H1 (cell line): ENCODE data around the gene KCNC3. TPM values are rescaled to one million over a fixed set of nuclear protein-coding genes. Genes with fewer than 3 reads are reported as not detected.

Experiments
- CTCF ChIA-PET: fragments of 300-600 bp; sonication (Branson Sonifier 250); formaldehyde crosslinking; loops from one replicate; lab custom pipeline; 2021; ENCODE audit not compliant: partially characterized antibody; lab: Charles Lee
- POLR2A ChIA-PET: fragments of 300-600 bp; sonication (Branson Sonifier 250); formaldehyde crosslinking; loops from one replicate; lab custom pipeline; 2021; ENCODE audit warnings: inconsistent platforms; ENCODE audit not compliant: partially characterized antibody; lab: Charles Lee
- DNase-seq, 2 experiments: peaks; one replicate each; pipeline versions ENCODE4 v3.0.0 to v3.0.0-alpha.2; 2010 to 2022; ENCODE audit warnings: low spot score in 2 of 2, low read depth in 1 of 2, mixed read lengths in 1 of 2
- FAIRE-seq: peaks from 2 replicates; lab custom pipeline; 2011; peaks lifted over from hg19 to GRCh38; lab: Jason Lieb, UNC
- H2AFZ ChIP-seq: 2 replicates; pipeline ENCODE4 v1.8.1; 2012; ENCODE audit warnings: low read length, inconsistent platforms
- H2AK5ac ChIP-seq: 2 replicates; pipeline ENCODE4 v1.6.1; 2013; ENCODE audit warnings: low read depth, low read length
- H2BK120ac ChIP-seq: replicated peaks from 2 replicates; pipeline ENCODE3; 2013; ENCODE audit warnings: low read depth, low read length, inconsistent platforms
- H2BK12ac ChIP-seq: 2 replicates; pipeline ENCODE4 v1.6.1; 2013; ENCODE audit warnings: low read depth, low read length
- H2BK15ac ChIP-seq: 2 replicates; pipeline ENCODE4 v1.6.1; 2013; ENCODE audit warnings: low read length
- H2BK20ac ChIP-seq: 2 replicates; pipeline ENCODE4 v1.6.1; 2013; ENCODE audit warnings: low read length
- H2BK5ac ChIP-seq: 2 replicates; pipeline ENCODE4 v1.6.1; 2013; ENCODE audit warnings: low read depth, low read length
- H3K14ac ChIP-seq: 2 replicates; pipeline ENCODE4 v1.6.1; 2013; ENCODE audit warnings: inconsistent platforms; ENCODE audit not compliant: insufficient read length
- H3K18ac ChIP-seq: 2 replicates; pipeline ENCODE4 v1.6.1; 2013; ENCODE audit warnings: low read length; ENCODE audit errors: extremely low read depth
- H3K23ac ChIP-seq: 2 replicates; pipeline ENCODE4 v1.6.1; 2013; ENCODE audit warnings: inconsistent platforms; ENCODE audit not compliant: insufficient read length
- H3K23me2 ChIP-seq: 2 replicates; pipeline ENCODE4 v1.6.1; 2013; ENCODE audit warnings: low read depth, low read length
- H3K27ac ChIP-seq: 2 replicates; pipeline ENCODE4 v1.6.1; 2011; ENCODE audit warnings: low read depth, low read length, inconsistent platforms
- H3K27me3 ChIP-seq, 4 experiments: replicated peaks in 1 of 4; 1 replicate in 1 of 4; 2 replicates in 3 of 4; pipeline versions ENCODE4 v1.6.1 to v1.8.1; 2011 to 2013; ENCODE audit warnings: low read length in 3 of 4, mild to moderate bottlenecking in 3 of 4, inconsistent platforms in 2 of 4, mixed read lengths in 2 of 4, moderate library complexity in 1 of 4; ENCODE audit not compliant: control insufficient read depth in 3 of 4, insufficient read depth in 3 of 4; ENCODE audit errors: extremely low read depth in 1 of 4
- H3K36me3 ChIP-seq, 4 experiments: 2 replicates each; pipeline versions ENCODE4 v1.6.1 to v1.8.1; 2011 to 2013; ENCODE audit warnings: mild to moderate bottlenecking in 4 of 4, low read length in 3 of 4, moderate library complexity in 2 of 4, control low read depth in 1 of 4, inconsistent platforms in 1 of 4; ENCODE audit not compliant: insufficient read depth in 4 of 4, control insufficient read depth in 2 of 4
- H3K4ac ChIP-seq: replicated peaks from 2 replicates; pipeline ENCODE3; 2013; ENCODE audit warnings: low read length, low read depth, mixed read lengths, inconsistent platforms; ENCODE audit not compliant: insufficient read length
- H3K4me1 ChIP-seq, 4 experiments: replicated peaks in 1 of 4; 1 replicate in 1 of 4; 2 replicates in 3 of 4; pipeline versions ENCODE4 v1.6.1 to v1.8.1; 2011 to 2013; ENCODE audit warnings: low read length in 3 of 4, inconsistent platforms in 2 of 4, mixed read lengths in 1 of 4; ENCODE audit not compliant: insufficient read depth in 4 of 4, control insufficient read depth in 3 of 4
- H3K4me2 ChIP-seq, 2 experiments: 2 replicates each; pipeline versions ENCODE4 v1.6.1 to v1.8.1; 2011 to 2013; ENCODE audit warnings: low read depth in 2 of 2, low read length in 2 of 2, control low read depth in 1 of 2, inconsistent platforms in 1 of 2, mild to moderate bottlenecking in 1 of 2; ENCODE audit not compliant: insufficient read depth in 1 of 2
- H3K4me3 ChIP-seq, 4 experiments: fragments of 200-600, 300-600 bp in 1 of 4; sonication (generic), shearing (Covaris generic), sonication (Bioruptor Twin) in 1 of 4; 2 replicates each; pipeline versions ENCODE4 v1.5.1 to v1.8.1; 2011 to 2016; ENCODE audit warnings: low read length in 4 of 4, low read depth in 3 of 4, control low read depth in 2 of 4, inconsistent platforms in 2 of 4, mild to moderate bottlenecking in 2 of 4, mixed read lengths in 1 of 4, moderate library complexity in 1 of 4; ENCODE audit not compliant: insufficient read depth in 2 of 4; ENCODE audit errors: extremely low read depth in 1 of 4
- H3K56ac ChIP-seq: replicated peaks from 2 replicates; pipeline ENCODE3; 2013; ENCODE audit warnings: low read depth, mild to moderate bottlenecking, mixed read lengths, low read length, inconsistent platforms; ENCODE audit not compliant: insufficient read length
- H3K79me1 ChIP-seq: 2 replicates; pipeline ENCODE4 v1.6.1; 2013; ENCODE audit warnings: low read depth, low read length, control low read depth
- H3K79me2 ChIP-seq, 2 experiments: 2 replicates each; pipeline versions ENCODE4 v1.6.1 to v1.8.1; 2012 to 2013; ENCODE audit warnings: low read length in 2 of 2, mild to moderate bottlenecking in 2 of 2, inconsistent platforms in 1 of 2; ENCODE audit not compliant: insufficient read depth in 2 of 2, control insufficient read depth in 1 of 2
- H3K9ac ChIP-seq, 4 experiments: replicated peaks in 1 of 4; 1 replicate in 1 of 4; 2 replicates in 3 of 4; pipeline versions ENCODE4 v1.6.1 to v1.8.1; 2011 to 2013; ENCODE audit warnings: low read depth in 3 of 4, low read length in 3 of 4, control low read depth in 2 of 4, mild to moderate bottlenecking in 2 of 4, moderate library complexity in 2 of 4, inconsistent platforms in 1 of 4; ENCODE audit errors: extremely low read depth in 1 of 4
- H3K9me3 ChIP-seq, 2 experiments: 2 replicates each; pipeline versions ENCODE4 v1.6.1 to v1.8.1; 2012 to 2013; ENCODE audit warnings: mild to moderate bottlenecking in 2 of 2, moderate library complexity in 2 of 2, control low read depth in 1 of 2, inconsistent platforms in 1 of 2, low read depth in 1 of 2, low read length in 1 of 2, mixed read lengths in 1 of 2; ENCODE audit not compliant: insufficient read depth in 2 of 2
- H4K20me1 ChIP-seq, 2 experiments: replicated peaks in 1 of 2; 2 replicates each; pipeline versions ENCODE3 to v1.8.1; 2011 to 2013; ENCODE audit warnings: inconsistent platforms in 2 of 2, low read length in 2 of 2, mild to moderate bottlenecking in 1 of 2; ENCODE audit not compliant: insufficient read depth in 2 of 2, control insufficient read depth in 1 of 2
- H4K5ac ChIP-seq: 2 replicates; pipeline ENCODE4 v1.6.1; 2013; ENCODE audit warnings: low read length, low read depth, mixed read lengths, inconsistent platforms; ENCODE audit not compliant: insufficient read length
- H4K8ac ChIP-seq: 2 replicates; pipeline ENCODE4 v1.8.0; 2013; ENCODE audit warnings: mild to moderate bottlenecking, moderate library complexity, low read length, inconsistent platforms; ENCODE audit not compliant: insufficient read depth; ENCODE audit errors: extremely low read depth
- H4K91ac ChIP-seq: replicated peaks from 2 replicates; pipeline ENCODE3; 2013; ENCODE audit warnings: low read length, mixed read lengths, inconsistent platforms; ENCODE audit not compliant: insufficient read length
- CTBP2 ChIP-seq: IDR thresholded peaks from 2 replicates; pipeline ENCODE4 v1.7.0; 2011; ENCODE audit warnings: borderline replicate concordance, mild to moderate bottlenecking, moderate library complexity, mixed read lengths, low read length; ENCODE audit not compliant: insufficient read depth, insufficient read length
- FOSL1 ChIP-seq: IDR thresholded peaks from 2 replicates; pipeline ENCODE4 v1.6.1; 2011; ENCODE audit warnings: mild to moderate bottlenecking, low read depth, low read length, moderate library complexity; ENCODE audit not compliant: insufficient read depth
- KDM1A ChIP-seq: fragments of 200-600, 300-600 bp; sonication (generic); IDR thresholded peaks from 2 replicates; pipeline ENCODE4 v1.7.1; 2016; ENCODE audit warnings: mild to moderate bottlenecking, low read length, borderline replicate concordance
- PHF8 ChIP-seq: fragments of 200-600 bp; sonication (generic); conservative IDR thresholded peaks from 2 replicates; pipeline ENCODE4 v1.7.1; 2012; ENCODE audit warnings: low read depth, mild to moderate bottlenecking, inconsistent platforms, low read length, moderate library complexity
- RAD21 ChIP-seq, 2 experiments: IDR thresholded peaks in 1 of 2; conservative IDR thresholded peaks in 1 of 2; 2 replicates each; pipeline ENCODE4 v1.6.1; 2011; ENCODE audit warnings: low read depth in 2 of 2, low read length in 2 of 2, improper control_type of control experiment in 1 of 2, inconsistent platforms in 1 of 2, mild to moderate bottlenecking in 1 of 2, moderate library complexity in 1 of 2
- RFX5 ChIP-seq: IDR thresholded peaks from 2 replicates; pipeline ENCODE4 v1.6.1; 2011; ENCODE audit warnings: low read depth, low read length, improper control_type of control experiment, borderline replicate concordance
- SAP30 ChIP-seq: fragments of 300-600 bp; sonication (generic); IDR thresholded peaks from 2 replicates; pipeline ENCODE4 v1.7.1; 2012; ENCODE audit warnings: low read length, moderate library complexity, mild to moderate bottlenecking, inconsistent platforms; ENCODE audit not compliant: insufficient read depth, insufficient replicate concordance
- TAF1 ChIP-seq: IDR thresholded peaks from 2 replicates; pipeline ENCODE4 v1.6.1; 2011; ENCODE audit warnings: mild to moderate bottlenecking, low read depth, low read length
- WGBS, 2 experiments: shearing (Covaris generic) in 1 of 2; methylation state at CpG; one replicate each; pipeline versions ENCODE4 v1.1.6 to v1.1.7; 2013 to 2015; ENCODE audit warnings: low lambda C conversion rate in 2 of 2, mixed read lengths in 2 of 2, inconsistent platforms in 1 of 2, low coverage in 1 of 2, missing lambda C conversion rate in 1 of 2; ENCODE audit not compliant: insufficient replicate concordance in 2 of 2, insufficient coverage in 1 of 2, insufficient read length in 1 of 2; ENCODE audit errors: extremely low coverage in 1 of 2, missing lambda C conversion rate in 1 of 2; 5-methylcytosine and 5-hydroxymethylcytosine counted together
- polyA plus RNA-seq, 7 experiments: library from polyadenylated mRNA; depleted of rRNA in 3 of 7; stranded (reverse) in 5 of 7; unstranded in 2 of 7; fragments of >200 nt in 5 of 7; fragments of 200-250 nt in 2 of 7; gene quantifications; 1 replicate in 5 of 7; 2 replicates in 1 of 7; 4 replicates in 1 of 7; pipeline versions ENCODE4 v1.2.1 to v1.2.3, GENCODE V29; 2011 to 2013; ENCODE audit warnings: missing spikeins in 2 of 7, mixed read lengths in 2 of 7
- total RNA-seq: library from RNA; stranded (reverse); fragmentation: NEBNext Ultra II Directional; extraction: Animal tissue kit (Norgen Biotek cat#: 25700); gene quantifications from 2 replicates; pipeline ENCODE4 v1.2.1, GENCODE V29; 2021

The KCNC3 gene
- total and polyA plus RNA-seq, 2 of the 8 experiments (the other 6 are each of a cell fraction or from before 2014, with no cell fraction given): 3.9 to 7.2 TPM

DNA sequence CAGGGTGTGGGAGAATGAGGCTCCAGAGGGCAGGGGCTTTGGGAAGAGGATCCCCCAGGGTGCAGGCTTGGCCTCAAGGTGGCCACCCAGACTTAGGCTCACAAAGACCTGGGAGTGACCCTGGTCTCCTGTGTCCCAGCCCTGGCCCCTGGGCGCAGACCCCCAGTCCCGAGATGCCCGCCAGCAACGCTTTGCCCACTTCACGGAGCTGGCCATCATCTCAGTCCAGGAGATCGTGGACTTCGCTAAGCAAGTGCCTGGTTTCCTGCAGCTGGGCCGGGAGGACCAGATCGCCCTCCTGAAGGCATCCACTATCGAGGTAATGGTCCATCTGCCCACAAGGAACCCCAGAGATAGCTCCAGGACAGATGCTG lies 49.7 kb upstream of the KCNC3 start:
- H3K4me3 ChIP-seq: no peak overlapping the region
- H3K9me3 ChIP-seq: no peaks in the 10 kb centered on the region
- H3K14ac ChIP-seq: no peak overlapping the region
- no peak overlapping the region for H3K56ac ChIP-seq
- H3K36me3 ChIP-seq: peaks cover 12 to 43% (median 33%) of the 10 kb centered on the region in 4 experiments
- ChIA-PET CTCF (interaction anchor here (0.8 to 3.3 kb wide), 3 partner anchors 10 to 41 kb away, joined by 3 to 11 read pairs (median 3); no protein-coding TSS in a partner anchor), POLR2A (no interaction called here)
- H3K4me2 ChIP-seq: no peak overlapping the region
- no peak overlapping the region for H4K5ac ChIP-seq
- no peak overlapping the region for H3K4ac ChIP-seq
- no peak overlapping the region for H4K91ac ChIP-seq
- no peaks in the 10 kb centered on the region; the same call in 1 of the 2 replicates for H3K79me1 ChIP-seq
- H2BK15ac ChIP-seq: no peak overlapping the region
- H2BK12ac ChIP-seq: no peak overlapping the region
- H2AFZ ChIP-seq: no peak overlapping the region
- no peak for FAIRE-seq
- no peak overlapping the region for H3K9ac ChIP-seq
- H3K23ac ChIP-seq: no peak overlapping the region
- no peak overlapping the region for H3K18ac ChIP-seq
- H2BK5ac ChIP-seq: no peak overlapping the region
- H3K79me2 ChIP-seq: no peaks in the 10 kb centered on the region
- H3K23me2 ChIP-seq: peaks cover 2% of the 10 kb centered on the region; the same call in 1 of the 2 replicates
- no peak for DNase-seq
- H4K20me1 ChIP-seq: peaks cover 5% of the 10 kb centered on the region in 2 experiments
- 100% methylated on average over 6 of the region's 10 CpGs; no CpG with 5 or more reads in 1 of the 2 experiments for WGBS, 2 experiments
- H3K27me3 ChIP-seq: no peaks in the 10 kb centered on the region
- H4K8ac ChIP-seq: no peak overlapping the region; the same call in 1 of the 2 replicates
- H2AK5ac ChIP-seq: no peak overlapping the region
- no peak overlapping the region for H3K27ac ChIP-seq
- H2BK120ac ChIP-seq: no peak overlapping the region
- peaks cover 0 to 5% (median 1%) of the 10 kb centered on the region in 4 experiments; a peak in 5 of 7 replicates for H3K4me1 ChIP-seq
- no peak overlapping the region for H2BK20ac ChIP-seq
- TF ChIP-seq TAF1: no peak
- no peak for TF ChIP-seq PHF8
- TF ChIP-seq FOSL1: no peak
- no peak for TF ChIP-seq RFX5
- TF ChIP-seq SAP30: no peak
- TF ChIP-seq KDM1A: no peak
- no peak for TF ChIP-seq CTBP2
- TF ChIP-seq RAD21 (IDR thresholded peaks at IDR 0.05 in 1 of 2, conservative IDR thresholded peaks at IDR 0.05 in 1 of 2; ENCODE audit: low read depth in 2 of 2, low read length in 2 of 2): no peak
